HepG2 (cell line): ENCODE results near the gene GFER. TPM values are rescaled to one million over a fixed set of nuclear protein-coding genes. Genes with fewer than 3 reads are reported as not detected.

Source experiments
- ATAC-seq: fragments of 200-7000 bp; cut with Tn5 transposase; 3 replicates; pipeline ENCODE4 v1.9.1; 2020; ENCODE audit warnings: mild to moderate bottlenecking, moderate library complexity
- BruUV-seq: library from RNA; stranded (reverse); fragments of 400-500 nt; replicated peaks from 2 replicates; lab custom pipeline; 2021; lab: Mats Ljungman, UMichigan
- CTCF ChIA-PET: fragments of 300-600 bp; formaldehyde crosslinking; extraction: SDS; loops from one replicate; lab custom pipeline; 2021; ENCODE audit warnings: low total read pairs, inconsistent platforms, low intra/inter-chr PET ratio; lab: Yijun Ruan, JAX
- POLR2A ChIA-PET: fragments of 350-600 bp; sonication (Branson Sonifier 250); formaldehyde crosslinking; loops from one replicate; lab custom pipeline; 2020; ENCODE audit warnings: antibody characterized with exemption, inconsistent platforms; lab: Yijun Ruan, JAX
- DNase-seq: peaks from one replicate; pipeline ENCODE4 v3.0.0-alpha.2; 2015; ENCODE audit warnings: low spot score
- FAIRE-seq: peaks from 3 replicates; lab custom pipeline; 2011; peaks lifted over from hg19 to GRCh38; lab: Jason Lieb, UNC
- H2AFZ ChIP-seq: one replicate; pipeline ENCODE4 v1.6.1; 2011; ENCODE audit warnings: low read length, inconsistent platforms
- H3K27ac ChIP-seq: fragments of 300-600 bp; 3 replicates; pipeline ENCODE4 v1.8.0; 2011; ENCODE audit warnings: mixed run types, mild to moderate bottlenecking, mixed read lengths, low read length, inconsistent platforms; ENCODE audit not compliant: insufficient read depth; ENCODE audit errors: extremely low read length
- H3K27me3 ChIP-seq, 2 experiments: fragments of 200-600 bp in 1 of 2; 2 replicates in 1 of 2; 3 replicates in 1 of 2; pipeline versions ENCODE4 v1.6.0 to v1.8.0; 2011; ENCODE audit warnings: low read length in 2 of 2, mild to moderate bottlenecking in 2 of 2, moderate library complexity in 2 of 2, inconsistent platforms in 1 of 2; ENCODE audit not compliant: insufficient read depth in 2 of 2, control insufficient read depth in 1 of 2
- H3K36me3 ChIP-seq, 2 experiments: fragments of 200-600 bp in 1 of 2; replicated peaks in 1 of 2; 2 replicates in 1 of 2; 3 replicates in 1 of 2; pipeline versions ENCODE4 v1.5.1 to v1.8.0; 2011; ENCODE audit warnings: low read length in 2 of 2, inconsistent platforms in 1 of 2; ENCODE audit not compliant: insufficient read depth in 2 of 2, control insufficient read depth in 1 of 2
- H3K4me1 ChIP-seq: 2 replicates; pipeline ENCODE4 v1.5.1; 2012; ENCODE audit warnings: low read length, inconsistent platforms; ENCODE audit not compliant: insufficient read depth
- H3K4me2 ChIP-seq: 2 replicates; pipeline ENCODE4 v1.6.0; 2011; ENCODE audit warnings: low read depth, low read length, inconsistent platforms
- H3K4me3 ChIP-seq, 3 experiments: fragments of 200-600 bp in 1 of 3; sonication (generic), shearing (Covaris generic) in 1 of 3; replicated peaks in 1 of 3; 2 replicates each; pipeline ENCODE4 v1.5.1; 2011 to 2016; ENCODE audit warnings: low read length in 3 of 3, inconsistent platforms in 2 of 3, low read depth in 2 of 3, mild to moderate bottlenecking in 2 of 3, control low read depth in 1 of 3, mixed read lengths in 1 of 3; ENCODE audit not compliant: insufficient read depth in 1 of 3
- H3K79me2 ChIP-seq: one replicate; pipeline ENCODE4 v1.6.1; 2011; ENCODE audit warnings: low read length, inconsistent platforms; ENCODE audit not compliant: insufficient read depth
- H3K9ac ChIP-seq: 2 replicates; pipeline ENCODE4 v1.6.0; 2011; ENCODE audit warnings: mild to moderate bottlenecking, low read depth, low read length, inconsistent platforms; ENCODE audit not compliant: insufficient read depth
- H3K9me3 ChIP-seq: 2 replicates; pipeline ENCODE4 v1.5.1; 2012; ENCODE audit warnings: mild to moderate bottlenecking, low read length
- H4K20me1 ChIP-seq: 2 replicates; pipeline ENCODE4 v1.6.0; 2011; ENCODE audit warnings: inconsistent platforms, mild to moderate bottlenecking, low read length, moderate library complexity; ENCODE audit not compliant: insufficient read depth
- CHD2 ChIP-seq: IDR thresholded peaks from 2 replicates; pipeline ENCODE4 v1.6.1; 2011; ENCODE audit warnings: low read depth, low read length, improper control_type of control experiment
- ETV5 ChIP-seq: IDR thresholded peaks from 2 replicates; pipeline ENCODE4 v1.6.1; 2018; ENCODE audit warnings: missing biosample characterization, missing genetic modification reagents, inconsistent platforms, borderline replicate concordance
- IKZF5 ChIP-seq: IDR thresholded peaks from 2 replicates; pipeline ENCODE4 v1.6.1; 2018; ENCODE audit warnings: missing genetic modification reagents, mild to moderate bottlenecking, missing compliant biosample characterization
- KDM3A ChIP-seq: IDR thresholded peaks from 2 replicates; pipeline ENCODE4 v1.6.1; 2018; ENCODE audit warnings: low read depth, missing compliant biosample characterization
- MEF2D ChIP-seq: sonication (generic); formaldehyde crosslinking; IDR thresholded peaks from 2 replicates; pipeline ENCODE4 v1.5.1; 2020; ENCODE audit warnings: mild to moderate bottlenecking, missing genetic modification reagents
- MEIS2 ChIP-seq: sonication (generic); formaldehyde crosslinking; IDR thresholded peaks from 2 replicates; pipeline ENCODE4 v1.9.0; 2021; ENCODE audit warnings: mild to moderate bottlenecking, missing genetic modification reagents
- PHF21A ChIP-seq: sonication (generic); formaldehyde crosslinking; IDR thresholded peaks from 2 replicates; pipeline ENCODE4 v1.5.0; 2020; ENCODE audit warnings: mild to moderate bottlenecking, missing genetic modification reagents
- POGK ChIP-seq: sonication (generic); formaldehyde crosslinking; conservative IDR thresholded peaks from 2 replicates; pipeline ENCODE4 v1.8.0; 2022; ENCODE audit warnings: mild to moderate bottlenecking, moderate library complexity, missing genetic modification reagents
- RARA ChIP-seq: IDR thresholded peaks from 2 replicates; pipeline ENCODE4 v1.6.1; 2016; ENCODE audit warnings: missing genetic modification reagents, missing compliant biosample characterization
- TFDP2 ChIP-seq: sonication (generic); formaldehyde crosslinking; IDR thresholded peaks from 2 replicates; pipeline ENCODE4 v1.4.0; 2020; ENCODE audit warnings: missing genetic modification reagents
- USF2 ChIP-seq, 2 experiments: sonication (generic) in 1 of 2; formaldehyde crosslinking in 1 of 2; IDR thresholded peaks; 2 replicates each; pipeline versions ENCODE4 v1.5.1 to v1.6.1; 2011 to 2020; ENCODE audit warnings: borderline replicate concordance in 1 of 2, low read depth in 1 of 2, low read length in 1 of 2, mild to moderate bottlenecking in 1 of 2, missing genetic modification reagents in 1 of 2, moderate library complexity in 1 of 2
- ZBTB3 ChIP-seq: sonication (generic); formaldehyde crosslinking; IDR thresholded peaks from 2 replicates; pipeline ENCODE4 v1.4.0; 2020; ENCODE audit warnings: low read depth, mild to moderate bottlenecking, moderate library complexity, missing genetic modification reagents, borderline replicate concordance
- ZNF143 ChIP-seq: sonication (generic); formaldehyde crosslinking; IDR thresholded peaks from 2 replicates; pipeline ENCODE4 v1.4.0; 2020; ENCODE audit warnings: missing genetic modification reagents
- ZNF234 ChIP-seq: sonication (generic); formaldehyde crosslinking; conservative IDR thresholded peaks from 2 replicates; pipeline ENCODE4 v1.5.1; 2020; ENCODE audit warnings: mild to moderate bottlenecking, missing genetic modification reagents
- ZNF589 ChIP-seq: sonication (generic); formaldehyde crosslinking; conservative IDR thresholded peaks from 2 replicates; pipeline ENCODE4 v1.8.0; 2022; ENCODE audit warnings: mild to moderate bottlenecking, moderate library complexity, missing genetic modification reagents
- ZNF790 ChIP-seq: sonication (generic); formaldehyde crosslinking; IDR thresholded peaks from 2 replicates; pipeline ENCODE4 v1.8.0; 2022; ENCODE audit warnings: missing genetic modification reagents, mild to moderate bottlenecking, borderline replicate concordance
- WGBS: methylation state at CpG from one replicate; pipeline ENCODE4 v1.1.6; 2017; ENCODE audit warnings: low lambda C conversion rate; 5-methylcytosine and 5-hydroxymethylcytosine counted together
- in situ Hi-C: cut with HindIII; loops from 2 replicates; pipeline ENCODE4 v1.10.0; 2017; ENCODE audit warnings: low pct_unique_long_range_greater_than_20kb; ENCODE audit not compliant: extremely low pct_ligation_motif_present
- intact Hi-C: fragments of 100-400 bp; cut with micrococcal nuclease; formaldehyde crosslinking; loops from one replicate; pipeline ENCODE4 v1.10.0; 2022; ENCODE audit not compliant: unreplicated experiment
- polyA plus RNA-seq, 8 experiments: library from polyadenylated mRNA; depleted of rRNA in 3 of 8; stranded (reverse) in 7 of 8; unstranded in 1 of 8; fragments of >200 nt; fragmentation: Illumina TruSeq in 4 of 8; extraction: Trizol in 4 of 8; gene quantifications; 2 replicates each; pipeline versions ENCODE4 v1.2.1 to v1.2.3, GENCODE V29; 2011 to 2016; ENCODE audit warnings: low read depth in 4 of 8, missing spikeins in 1 of 8, mixed read lengths in 1 of 8; ENCODE audit not compliant: insufficient read depth in 1 of 8
- total RNA-seq, 5 experiments: library from RNA; depleted of rRNA; stranded (reverse); fragments of >200 nt; fragmentation: Illumina TruSeq; extraction: Trizol; gene quantifications; 2 replicates each; pipeline ENCODE4 v1.2.3, GENCODE V29; 2016; ENCODE audit warnings: low read depth in 1 of 5

Gene GFER
- total and polyA plus RNA-seq, 2 of the 13 experiments (the other 11 are each of a cell fraction or from before 2014, with no cell fraction given): 28.6 to 71.7 TPM

- intact Hi-C loops (loop anchor here (2.0 kb wide), 1 partner anchor 19 kb away; no protein-coding TSS in a partner anchor), in situ Hi-C loops (no loop called here)
- peak within 1 kb of the TSS; percentile 98 for H3K4me2 ChIP-seq
- peak within 1 kb of the TSS; percentile 81 to 98 (median 94) for H3K4me3 ChIP-seq
- peaks cover 34% of the 10 kb centered on the region for H4K20me1 ChIP-seq
- ChIA-PET CTCF (no interaction called here), POLR2A (interaction anchor here (3.0 to 7.4 kb wide), 2 partner anchors 12 to 18 kb away, joined by 26 to 139 read pairs; partner anchors contain the start of genes MSRB1 and TBL3)
- H2AFZ ChIP-seq: peak within 1 kb of the TSS; percentile 65
- peak within 1 kb of the TSS; percentile 94 for H3K9ac ChIP-seq
- H3K9me3 ChIP-seq: no peaks in the 10 kb centered on the region
- DNase-seq (peak; percentile 80), ATAC-seq (peak; percentile 74), FAIRE-seq (no peak)
- peaks cover 0 to 5% of the 10 kb centered on the region in 2 experiments; a peak in 3 of 5 replicates for H3K27me3 ChIP-seq
- peaks cover 3 to 19% of the 10 kb centered on the region in 2 experiments; a peak in 3 of 5 replicates for H3K36me3 ChIP-seq
- BruUV-seq: no TSS peak
- peaks cover 51% of the 10 kb centered on the region for H3K4me1 ChIP-seq
- H3K27ac ChIP-seq: peak within 1 kb of the TSS; percentile 80
- peaks cover 30% of the 10 kb centered on the region for H3K79me2 ChIP-seq
- WGBS: under 1% methylated on average over 43 of the region's 79 CpGs
- TF ChIP-seq CHD2: no peak
- TF ChIP-seq ZBTB3: no peak
- peak; percentile 58 for TF ChIP-seq PHF21A (CRISPR knock-in tag)
- TF ChIP-seq ETV5: peak; percentile 56; the same call in 1 of the 2 replicates
- peak; percentile 93; the same call in 1 of the 2 replicates for TF ChIP-seq ZNF790
- peak; percentile 57; the same call in 1 of the 2 replicates for TF ChIP-seq ZNF589
- TF ChIP-seq KDM3A (CRISPR knock-in tag): no peak; the same call in 1 of the 2 replicates
- peak; percentile 51; the same call in 1 of the 2 replicates for TF ChIP-seq RARA (CRISPR knock-in tag)
- TF ChIP-seq ZNF143 (CRISPR knock-in tag): peak; percentile 97
- 0 out of 2 replicates have a peak, but pooled peaks have one; percentile 25 for TF ChIP-seq MEF2D (CRISPR knock-in tag)
- no peak for TF ChIP-seq USF2 (IDR thresholded peaks at IDR 0.05; ENCODE audit: low read depth, low read length)
- TF ChIP-seq USF2 (CRISPR knock-in tag; IDR thresholded peaks at IDR 0.05; ENCODE audit: borderline replicate concordance): no peak; the same call in 1 of the 2 replicates
- TF ChIP-seq MEIS2 (CRISPR knock-in tag): peak; percentile 62
- peak; percentile 70; the same call in 1 of the 2 replicates for TF ChIP-seq IKZF5 (CRISPR knock-in tag)
- 0 out of 2 replicates have a peak, but pooled peaks have one; percentile 54 for TF ChIP-seq ZNF234 (CRISPR knock-in tag)
- TF ChIP-seq TFDP2: peak; percentile 76
- peak; percentile 47; the same call in 1 of the 2 replicates for TF ChIP-seq POGK (CRISPR knock-in tag)
Observed at GRCh38 chr16:1959269-1960039, 24.5 kb upstream of the GFER start, which contains the start of gene NDUFB10. Gene NDUFB10 (plus strand): TSS chr16:1959538. CDS start chr16:1959625, 87 bp downstream.
